ENCODE data around the gene JUP.

JUP gene

GRCh38 chr17:41725134-41725533 lies 61.4 kb downstream of the JUP start:
- TF ChIP-seq SIN3A (IDR thresholded peaks at IDR 0.05; ENCODE audit: borderline replicate concordance, insufficient read depth, low read length) (no peak), TAF1 (IDR thresholded peaks at IDR 0.05; ENCODE audit: borderline replicate concordance, insufficient read depth, low read length) (no peak), REST (IDR thresholded peaks at IDR 0.05; ENCODE audit: insufficient read depth in 1 of 2, low read depth in 2 of 2, low read length in 2 of 2) (no peak), FOXP2 (optimal IDR thresholded peaks at IDR 0.05; ENCODE audit: borderline replicate concordance, extremely low read depth, extremely low read length, insufficient read depth) (no peak), POLR2AphosphoS5 (IDR thresholded peaks at IDR 0.05; ENCODE audit: low read depth, low read length) (no peak)

- TF ChIP-seq FOXP2 (optimal IDR thresholded peaks at IDR 0.05; ENCODE audit: borderline replicate concordance, extremely low read depth, extremely low read length, insufficient read depth), result no peak
- no peak for TF ChIP-seq POLR2AphosphoS5 (IDR thresholded peaks at IDR 0.05; ENCODE audit: low read depth, low read length)
- TF ChIP-seq REST (IDR thresholded peaks at IDR 0.05; ENCODE audit: insufficient read depth in 1 of 2, low read depth in 2 of 2, low read length in 2 of 2), result no peak
- no peak for TF ChIP-seq SIN3A (IDR thresholded peaks at IDR 0.05; ENCODE audit: borderline replicate concordance, insufficient read depth, low read length)
- TF ChIP-seq TAF1 (IDR thresholded peaks at IDR 0.05; ENCODE audit: borderline replicate concordance, insufficient read depth, low read length), result no peak
Measured at GRCh38 chr17:41724476-41725050, 61.9 kb downstream of the JUP start.

- TF ChIP-seq FOXP2 (optimal IDR thresholded peaks at IDR 0.05; ENCODE audit: borderline replicate concordance, extremely low read depth, extremely low read length, insufficient read depth) (no peak), SIN3A (IDR thresholded peaks at IDR 0.05; ENCODE audit: borderline replicate concordance, insufficient read depth, low read length) (no peak), TAF1 (IDR thresholded peaks at IDR 0.05; ENCODE audit: borderline replicate concordance, insufficient read depth, low read length) (no peak), REST (IDR thresholded peaks at IDR 0.05; ENCODE audit: insufficient read depth in 1 of 2, low read depth in 2 of 2, low read length in 2 of 2) (no peak), POLR2AphosphoS5 (IDR thresholded peaks at IDR 0.05; ENCODE audit: low read depth, low read length) (no peak)
Measured at GRCh38 chr17:41723801-41724475, 62.6 kb downstream of the JUP start.

GRCh38 chr17:41722231-41722630 lies 64.3 kb downstream of the JUP start:
- TF ChIP-seq SIN3A (IDR thresholded peaks at IDR 0.05; ENCODE audit: borderline replicate concordance, insufficient read depth, low read length) (no peak), POLR2AphosphoS5 (IDR thresholded peaks at IDR 0.05; ENCODE audit: low read depth, low read length) (no peak), FOXP2 (optimal IDR thresholded peaks at IDR 0.05; ENCODE audit: borderline replicate concordance, extremely low read depth, extremely low read length, insufficient read depth) (no peak), REST (IDR thresholded peaks at IDR 0.05; ENCODE audit: insufficient read depth in 1 of 2, low read depth in 2 of 2, low read length in 2 of 2) (no peak), TAF1 (IDR thresholded peaks at IDR 0.05; ENCODE audit: borderline replicate concordance, insufficient read depth, low read length) (no peak)

Data from PFSK-1 (cell line).